Measurements from ENCODE around the gene MAP2.

The MAP2 gene

GRCh38 chr2:209525834-209526281 is 102.0 kb downstream of the MAP2 start:
- Mint-ChIP-seq H3K27ac (peak overlapping the region; percentile 34 to 58), H3K9me3 (no peaks in the 10 kb centered on the region), H3K27me3 (peaks cover 7% of the 10 kb centered on the region), H3K4me3 (peak overlapping the region; percentile 57 to 65), H3K4me1 (peaks cover 23% of the 10 kb centered on the region)
- no peak for DNase-seq
- no peak for ATAC-seq

GRCh38 chr2:209526561-209526960 is 102.7 kb downstream of the MAP2 start:
- DNase-seq (no peak), ATAC-seq (no peak)
- H3K4me1 Mint-ChIP-seq, result peaks cover 23% of the 10 kb centered on the region
- H3K4me3 Mint-ChIP-seq, result peak overlapping the region; percentile 27 to 39
- H3K27me3 Mint-ChIP-seq, result peaks cover 7% of the 10 kb centered on the region
- no peaks in the 10 kb centered on the region for H3K9me3 Mint-ChIP-seq
- no peak overlapping the region for H3K27ac Mint-ChIP-seq

GRCh38 chr2:209529579-209529978 is 105.7 kb downstream of the MAP2 start:
- Mint-ChIP-seq H3K27ac (no peak overlapping the region), H3K4me3 (no peak overlapping the region), H3K27me3 (peaks cover 7% of the 10 kb centered on the region), H3K9me3 (no peaks in the 10 kb centered on the region), H3K4me1 (peaks cover 23% of the 10 kb centered on the region)
- ATAC-seq (no peak), DNase-seq (no peak)

- ATAC-seq (no peak), DNase-seq (no peak)
- Mint-ChIP-seq H3K4me3 (no peak overlapping the region), H3K9me3 (no peaks in the 10 kb centered on the region), H3K4me1 (peaks cover 4% of the 10 kb centered on the region), H3K27me3 (peaks cover 7% of the 10 kb centered on the region), H3K27ac (no peak overlapping the region)
Measured at GRCh38 chr2:209532321-209532720, 108.5 kb downstream of the MAP2 start.

GRCh38 chr2:209533391-209533790 is 109.5 kb downstream of the MAP2 start:
- Mint-ChIP-seq H3K4me1 (no peaks in the 10 kb centered on the region), H3K4me3 (no peak overlapping the region), H3K27me3 (peaks cover 7% of the 10 kb centered on the region), H3K27ac (no peak overlapping the region), H3K9me3 (no peaks in the 10 kb centered on the region)
- DNase-seq (no peak), ATAC-seq (no peak)

- H3K4me3 Mint-ChIP-seq, result no peak overlapping the region
- DNase-seq, result no peak
- H3K4me1 Mint-ChIP-seq, result no peaks in the 10 kb centered on the region
- H3K9me3 Mint-ChIP-seq, result no peaks in the 10 kb centered on the region
- no peak for ATAC-seq
- H3K27me3 Mint-ChIP-seq, result peaks cover 7% of the 10 kb centered on the region
- H3K27ac Mint-ChIP-seq, result no peak overlapping the region
Measured at GRCh38 chr2:209534228-209534627, 110.4 kb downstream of the MAP2 start.

- Mint-ChIP-seq H3K9me3 (no peaks in the 10 kb centered on the region), H3K4me1 (no peaks in the 10 kb centered on the region), H3K4me3 (no peak overlapping the region), H3K27me3 (no peaks in the 10 kb centered on the region), H3K27ac (no peak overlapping the region)
- ATAC-seq (no peak), DNase-seq (no peak)
Measured at GRCh38 chr2:209536363-209536762, 112.5 kb downstream of the MAP2 start.

- H3K4me1 Mint-ChIP-seq, result no peaks in the 10 kb centered on the region
- ATAC-seq (no peak), DNase-seq (no peak)
- H3K27me3 Mint-ChIP-seq, result no peaks in the 10 kb centered on the region
- no peak overlapping the region for H3K4me3 Mint-ChIP-seq
- H3K27ac Mint-ChIP-seq, result no peak overlapping the region
- no peaks in the 10 kb centered on the region for H3K9me3 Mint-ChIP-seq
Measured at GRCh38 chr2:209547726-209548125, 123.9 kb downstream of the MAP2 start.

- Mint-ChIP-seq H3K4me3 (no peak overlapping the region), H3K4me1 (no peaks in the 10 kb centered on the region), H3K27me3 (no peaks in the 10 kb centered on the region), H3K9me3 (no peaks in the 10 kb centered on the region), H3K27ac (no peak overlapping the region)
- no peak for DNase-seq
- ATAC-seq, result no peak
Measured at GRCh38 chr2:209549589-209549988, 125.7 kb downstream of the MAP2 start.

GRCh38 chr2:209553913-209554312 is 130.1 kb downstream of the MAP2 start:
- Mint-ChIP-seq H3K4me1 (no peaks in the 10 kb centered on the region), H3K27me3 (no peaks in the 10 kb centered on the region), H3K4me3 (no peak overlapping the region), H3K9me3 (no peaks in the 10 kb centered on the region), H3K27ac (no peak overlapping the region)
- ATAC-seq (no peak), DNase-seq (no peak)

- Mint-ChIP-seq H3K4me1 (no peaks in the 10 kb centered on the region), H3K4me3 (no peak overlapping the region), H3K27ac (no peak overlapping the region), H3K9me3 (no peaks in the 10 kb centered on the region), H3K27me3 (no peaks in the 10 kb centered on the region)
- ATAC-seq (no peak), DNase-seq (no peak)
Measured at GRCh38 chr2:209556354-209556961, 132.6 kb downstream of the MAP2 start.

GRCh38 chr2:209560911-209561310 is 137.1 kb downstream of the MAP2 start:
- Mint-ChIP-seq H3K27me3 (no peaks in the 10 kb centered on the region), H3K9me3 (no peaks in the 10 kb centered on the region), H3K4me1 (no peaks in the 10 kb centered on the region), H3K4me3 (no peak overlapping the region), H3K27ac (no peak overlapping the region)
- DNase-seq (no peak), ATAC-seq (no peak)

- Mint-ChIP-seq H3K27ac (no peak overlapping the region), H3K9me3 (no peaks in the 10 kb centered on the region), H3K4me1 (no peaks in the 10 kb centered on the region), H3K27me3 (no peaks in the 10 kb centered on the region), H3K4me3 (no peak overlapping the region)
- ATAC-seq (no peak), DNase-seq (no peak)
Measured at GRCh38 chr2:209563453-209563852, 139.6 kb downstream of the MAP2 start.

- Mint-ChIP-seq H3K27me3 (peaks cover 2% of the 10 kb centered on the region), H3K9me3 (no peaks in the 10 kb centered on the region), H3K4me1 (no peaks in the 10 kb centered on the region), H3K4me3 (no peak overlapping the region), H3K27ac (peak overlapping the region in 1 of 2 donors; percentile 22)
- no peak for DNase-seq
- ATAC-seq, result no peak
Measured at GRCh38 chr2:209564816-209565215, 141.0 kb downstream of the MAP2 start.

GRCh38 chr2:209565896-209566582 is 142.2 kb downstream of the MAP2 start:
- DNase-seq (no peak), ATAC-seq (no peak)
- no peaks in the 10 kb centered on the region for H3K9me3 Mint-ChIP-seq
- H3K27ac Mint-ChIP-seq, result no peak overlapping the region
- no peak overlapping the region for H3K4me3 Mint-ChIP-seq
- no peaks in the 10 kb centered on the region for H3K4me1 Mint-ChIP-seq
- peaks cover 9% of the 10 kb centered on the region for H3K27me3 Mint-ChIP-seq

GRCh38 chr2:209570194-209570593 is 146.3 kb downstream of the MAP2 start:
- no peak for DNase-seq
- no peak for ATAC-seq
- Mint-ChIP-seq H3K4me3 (no peak overlapping the region), H3K9me3 (no peaks in the 10 kb centered on the region), H3K27me3 (peaks cover 9% of the 10 kb centered on the region), H3K27ac (no peak overlapping the region), H3K4me1 (no peaks in the 10 kb centered on the region)

GRCh38 chr2:209574515-209574914 is 150.7 kb downstream of the MAP2 start:
- no peaks in the 10 kb centered on the region for H3K9me3 Mint-ChIP-seq
- H3K4me1 Mint-ChIP-seq, result peaks cover 6% of the 10 kb centered on the region
- peaks cover 20% of the 10 kb centered on the region for H3K27me3 Mint-ChIP-seq
- DNase-seq (no peak), ATAC-seq (no peak)
- H3K4me3 Mint-ChIP-seq, result no peak overlapping the region
- no peak overlapping the region for H3K27ac Mint-ChIP-seq
